ENCODE measurements around the gene OR52J3.

The OR52J3 gene

GRCh38 chr11:5092821-5093585 lies 46.7 kb downstream of the OR52J3 start:
- in situ Hi-C loops (cut with MboI; ENCODE audit: low sequenced_read_pairs), result no loop called here

- in situ Hi-C loops (cut with MboI; ENCODE audit: low sequenced_read_pairs), result no loop called here
Measured at GRCh38 chr11:5096011-5096410, 49.7 kb downstream of the OR52J3 start.

Measured in HL-60/S4 treated with retinoic acid at 250 ng/mL for 4 days and 3 days (cell line).